SK-N-SH (cell line): ENCODE measurements around the gene CLDN5. TPM values are rescaled to one million over a fixed set of nuclear protein-coding genes. Genes with fewer than 3 reads are reported as not detected.

Experiments
- CTCF ChIA-PET: fragments of 300-600, 350-600 bp; formaldehyde crosslinking; extraction: SDS; loops from one replicate; lab custom pipeline; 2021; lab: Yijun Ruan, JAX
- POLR2A ChIA-PET: fragments of 350-600 bp; sonication (Branson Sonifier 250); formaldehyde crosslinking; extraction: SDS; loops from one replicate; lab custom pipeline; 2020; ENCODE audit warnings: antibody characterized with exemption, inconsistent platforms; lab: Yijun Ruan, JAX
- DNase-seq: peaks from one replicate; pipeline ENCODE4 v3.0.0; 2012
- H2AFZ ChIP-seq: fragments of 200-600 bp; sonication (generic); 2 replicates; pipeline ENCODE4 v1.8.1; 2016; ENCODE audit warnings: antibody characterized with exemption, mild to moderate bottlenecking, low read depth
- H3F3A ChIP-seq: fragments of 200-600 bp; sonication (generic); replicated peaks from 2 replicates; pipeline ENCODE3; 2016; ENCODE audit warnings: antibody characterized with exemption, mild to moderate bottlenecking; ENCODE audit not compliant: insufficient read depth
- H3K27ac ChIP-seq, 2 experiments: fragments of 200-500 bp in 1 of 2; fragments of 200-600 bp in 1 of 2; sonication (Bioruptor generic) in 1 of 2; sonication (generic), shearing (Covaris generic) in 1 of 2; 2 replicates each; pipeline versions ENCODE4 v1.5.1 to v1.6.1; 2014 to 2016; ENCODE audit warnings: low read depth in 2 of 2, inconsistent platforms in 1 of 2, low read length in 1 of 2, mild to moderate bottlenecking in 1 of 2, mixed read lengths in 1 of 2
- H3K27me3 ChIP-seq: fragments of 200-600 bp; sonication (generic), shearing (Covaris generic); 2 replicates; pipeline ENCODE4 v1.6.1; 2016; ENCODE audit warnings: mixed run types; ENCODE audit not compliant: insufficient read depth
- H3K36me3 ChIP-seq, 2 experiments: fragments of 200-500 bp in 1 of 2; fragments of 200-600 bp in 1 of 2; sonication (Bioruptor generic) in 1 of 2; sonication (generic) in 1 of 2; replicated peaks in 1 of 2; 2 replicates each; pipeline versions ENCODE3 to v1.5.1; 2014 to 2016; ENCODE audit warnings: low read length in 1 of 2, mild to moderate bottlenecking in 1 of 2; ENCODE audit not compliant: insufficient read depth in 2 of 2, control insufficient read depth in 1 of 2
- H3K4me1 ChIP-seq, 2 experiments: fragments of 200-500 bp in 1 of 2; fragments of 200-600 bp in 1 of 2; sonication (Bioruptor generic) in 1 of 2; sonication (generic), shearing (Covaris generic) in 1 of 2; 2 replicates each; pipeline versions ENCODE4 v1.5.1 to v1.6.1; 2014 to 2016; ENCODE audit warnings: low read depth in 1 of 2, low read length in 1 of 2, mixed run types in 1 of 2; ENCODE audit not compliant: insufficient read depth in 2 of 2, control insufficient read depth in 1 of 2
- H3K4me2 ChIP-seq: fragments of 200-600 bp; sonication (generic), shearing (Covaris generic); 2 replicates; pipeline ENCODE4 v1.6.1; 2017; ENCODE audit warnings: mixed run types
- H3K4me3 ChIP-seq, 2 experiments: fragments of 200-500 bp in 1 of 2; fragments of 200-600 bp in 1 of 2; sonication (Bioruptor generic) in 1 of 2; sonication (generic), shearing (Covaris generic) in 1 of 2; 2 replicates each; pipeline versions ENCODE4 v1.5.1 to v1.8.1; 2014 to 2016; ENCODE audit warnings: low read depth in 2 of 2, inconsistent platforms in 1 of 2, low read length in 1 of 2, mild to moderate bottlenecking in 1 of 2, mixed read lengths in 1 of 2, moderate library complexity in 1 of 2
- H3K79me2 ChIP-seq: fragments of 200-600 bp; sonication (generic); 2 replicates; pipeline ENCODE4 v1.8.1; 2017; ENCODE audit warnings: mild to moderate bottlenecking; ENCODE audit not compliant: insufficient read depth
- H3K9ac ChIP-seq: fragments of 200-600 bp; sonication (generic); 2 replicates; pipeline ENCODE4 v1.6.1; 2017; ENCODE audit warnings: mixed run types
- H3K9me2 ChIP-seq: fragments of 200-600 bp; sonication (generic); 2 replicates; pipeline ENCODE4 v1.6.1; 2017; ENCODE audit warnings: mixed run types
- H3K9me3 ChIP-seq: fragments of 200-600 bp; sonication (generic); 2 replicates; pipeline ENCODE4 v1.6.1; 2017; ENCODE audit warnings: mixed run types, mild to moderate bottlenecking, moderate library complexity
- H4K20me1 ChIP-seq: fragments of 200-600 bp; sonication (generic); 2 replicates; pipeline ENCODE4 v1.6.1; 2017; ENCODE audit warnings: mild to moderate bottlenecking, mixed run types; ENCODE audit not compliant: insufficient read depth
- CHD2 ChIP-seq: fragments of 150-350 bp; IDR thresholded peaks from 2 replicates; pipeline ENCODE4 v1.6.1; 2018; ENCODE audit warnings: low read length; ENCODE audit not compliant: partially characterized antibody
- CTCF ChIP-seq: fragments of 200-600 bp; sonication (generic); IDR thresholded peaks from 2 replicates; pipeline ENCODE4 v1.6.1; 2017; ENCODE audit warnings: antibody characterized with exemption, mild to moderate bottlenecking, moderate library complexity
- ELF1 ChIP-seq: IDR thresholded peaks from 2 replicates; pipeline ENCODE4 v1.4.0; 2012
- FOSL2 ChIP-seq: IDR thresholded peaks from 2 replicates; pipeline ENCODE4 v1.4.0; 2012; ENCODE audit warnings: low read depth, mild to moderate bottlenecking, moderate library complexity, borderline replicate concordance
- IRF3 ChIP-seq: fragments of 150-350 bp; IDR thresholded peaks from 2 replicates; pipeline ENCODE4 v1.6.1; 2016; ENCODE audit warnings: mild to moderate bottlenecking, low read depth, low read length
- JUND ChIP-seq: IDR thresholded peaks from 2 replicates; pipeline ENCODE4 v1.4.0; 2012
- MAX ChIP-seq: IDR thresholded peaks from 2 replicates; pipeline ENCODE4 v1.4.0; 2012; ENCODE audit warnings: low read depth
- MEF2A ChIP-seq: IDR thresholded peaks from 2 replicates; pipeline ENCODE4 v1.4.0; 2012; ENCODE audit warnings: low read depth, borderline replicate concordance
- MXI1 ChIP-seq: IDR thresholded peaks from 2 replicates; pipeline ENCODE4 v1.6.1; 2012; ENCODE audit warnings: mild to moderate bottlenecking, low read depth, low read length, improper control_type of control experiment
- NRF1 ChIP-seq: IDR thresholded peaks from 2 replicates; pipeline ENCODE4 v1.6.1; 2012; ENCODE audit warnings: low read depth, mild to moderate bottlenecking, low read length
- RAD21 ChIP-seq: IDR thresholded peaks from 2 replicates; pipeline ENCODE4 v1.6.1; 2012; ENCODE audit warnings: mild to moderate bottlenecking, low read length
- REST ChIP-seq: IDR thresholded peaks from 2 replicates; pipeline ENCODE4 v1.6.1; 2012; ENCODE audit warnings: mild to moderate bottlenecking, low read depth, low read length, moderate library complexity
- SIN3A ChIP-seq: IDR thresholded peaks from 2 replicates; pipeline ENCODE4 v1.6.1; 2012; ENCODE audit warnings: low read depth, mild to moderate bottlenecking, low read length, moderate library complexity, borderline replicate concordance
- USF2 ChIP-seq: fragments of 150-350 bp; IDR thresholded peaks from 2 replicates; pipeline ENCODE4 v1.6.1; 2017; ENCODE audit warnings: antibody characterized with exemption, low read length, low read depth, borderline replicate concordance
- YY1 ChIP-seq: IDR thresholded peaks from 2 replicates; pipeline ENCODE4 v1.4.0; 2012; ENCODE audit warnings: low read depth, mild to moderate bottlenecking
- ZBTB33 ChIP-seq: IDR thresholded peaks from 2 replicates; pipeline ENCODE4 v1.4.0; 2012; ENCODE audit warnings: low read depth, borderline replicate concordance
- WGBS: methylation state at CpG from one replicate; pipeline ENCODE4 v1.1.6; 2017; ENCODE audit warnings: low lambda C conversion rate; 5-methylcytosine and 5-hydroxymethylcytosine counted together
- polyA plus RNA-seq, 3 experiments: library from polyadenylated mRNA; depleted of rRNA; stranded (reverse); fragments of >200 nt; gene quantifications; 2 replicates each; pipeline ENCODE4 v1.2.3, GENCODE V29; 2012

CLDN5 gene
- polyA plus RNA-seq, 1 of the 3 experiments (the other 2 are of a cell fraction), result not detected

GRCh38 chr22:19499236-19499879, 24.9 kb downstream of the CLDN5 start:
- TF ChIP-seq JUND (no peak), MAX (no peak), IRF3 (no peak)
- TF ChIP-seq, all 33 proteins: peak for 0
- Histone ChIP-seq H3K27ac (no peak overlapping the region), H3K36me3 (peaks cover 3 to 5% of the 10 kb centered on the region in 2 experiments), H3K4me1 (no peaks in the 10 kb centered on the region), H2AFZ (no peak overlapping the region), H3K27me3 (no peaks in the 10 kb centered on the region), H3K79me2 (no peaks in the 10 kb centered on the region), H3K4me2 (no peak overlapping the region), H3K4me3 (no peak overlapping the region), H3K9ac (no peak overlapping the region), H3F3A (no peaks in the 10 kb centered on the region), H3K9me3 (no peaks in the 10 kb centered on the region), H4K20me1 (no peaks in the 10 kb centered on the region), H3K9me2 (no peaks in the 10 kb centered on the region)
- no peak for DNase-seq
- ChIA-PET POLR2A (interaction anchor here (1.0 kb wide), 1 partner anchor 10 kb away, joined by 4 read pairs; no protein-coding TSS in a partner anchor), CTCF (interaction anchor here (2.2 kb wide), 1 partner anchor 131 kb away, joined by 8 read pairs; no protein-coding TSS in a partner anchor)
- 92% methylated on average over 4 of the region's 7 CpGs for WGBS

GRCh38 chr22:19498866-19499190, 25.4 kb downstream of the CLDN5 start:
- Histone ChIP-seq H3K36me3 (peaks cover 3 to 5% of the 10 kb centered on the region in 2 experiments), H3K9me3 (no peaks in the 10 kb centered on the region), H3K4me3 (no peak overlapping the region), H3K27ac (no peak overlapping the region), H3K27me3 (no peaks in the 10 kb centered on the region), H3K9me2 (no peaks in the 10 kb centered on the region), H3F3A (no peaks in the 10 kb centered on the region), H3K4me2 (no peak overlapping the region), H3K79me2 (no peaks in the 10 kb centered on the region), H3K4me1 (no peaks in the 10 kb centered on the region), H2AFZ (no peak overlapping the region), H3K9ac (no peak overlapping the region), H4K20me1 (no peaks in the 10 kb centered on the region)
- WGBS, result 89% methylated on average over 3 of the region's 3 CpGs
- POLR2A ChIA-PET, result interaction anchor here (1.0 kb wide), 1 partner anchor 10 kb away, joined by 4 read pairs; no protein-coding TSS in a partner anchor
- CTCF ChIA-PET, result interaction anchor here (2.2 kb wide), 1 partner anchor 131 kb away, joined by 8 read pairs; no protein-coding TSS in a partner anchor
- no peak for DNase-seq
- TF ChIP-seq SIN3A (no peak), MXI1 (no peak), YY1 (no peak), CHD2 (no peak), RAD21 (no peak), MAX (no peak), FOSL2 (no peak), ELF1 (no peak), REST (no peak), NRF1 (no peak), ZBTB33 (no peak), USF2 (no peak), MEF2A (no peak), CTCF (no peak)
